OCI-LY7 (cell line): ENCODE results near the gene AOC2.

ENCODE experiments used
- EZH2phosphoT487 ChIP-seq: fragments of 200-600 bp; sonication (generic); IDR thresholded peaks from 2 replicates; pipeline ENCODE4 v1.6.1; 2018; ENCODE audit warnings: low read depth, borderline replicate concordance, mild to moderate bottlenecking, mixed run types, antibody characterized with exemption, low read length, moderate library complexity, mixed read lengths
- TF ChIP-seq, protein P1 (sequence below): fragments of 200-600 bp; sonication (generic); conservative IDR thresholded peaks from 2 replicates; pipeline ENCODE4 v1.5.1; 2014; ENCODE audit warnings: mild to moderate bottlenecking, antibody characterized with exemption, low read length, moderate library complexity, mixed read lengths

- TF ChIP-seq, protein P1, sequence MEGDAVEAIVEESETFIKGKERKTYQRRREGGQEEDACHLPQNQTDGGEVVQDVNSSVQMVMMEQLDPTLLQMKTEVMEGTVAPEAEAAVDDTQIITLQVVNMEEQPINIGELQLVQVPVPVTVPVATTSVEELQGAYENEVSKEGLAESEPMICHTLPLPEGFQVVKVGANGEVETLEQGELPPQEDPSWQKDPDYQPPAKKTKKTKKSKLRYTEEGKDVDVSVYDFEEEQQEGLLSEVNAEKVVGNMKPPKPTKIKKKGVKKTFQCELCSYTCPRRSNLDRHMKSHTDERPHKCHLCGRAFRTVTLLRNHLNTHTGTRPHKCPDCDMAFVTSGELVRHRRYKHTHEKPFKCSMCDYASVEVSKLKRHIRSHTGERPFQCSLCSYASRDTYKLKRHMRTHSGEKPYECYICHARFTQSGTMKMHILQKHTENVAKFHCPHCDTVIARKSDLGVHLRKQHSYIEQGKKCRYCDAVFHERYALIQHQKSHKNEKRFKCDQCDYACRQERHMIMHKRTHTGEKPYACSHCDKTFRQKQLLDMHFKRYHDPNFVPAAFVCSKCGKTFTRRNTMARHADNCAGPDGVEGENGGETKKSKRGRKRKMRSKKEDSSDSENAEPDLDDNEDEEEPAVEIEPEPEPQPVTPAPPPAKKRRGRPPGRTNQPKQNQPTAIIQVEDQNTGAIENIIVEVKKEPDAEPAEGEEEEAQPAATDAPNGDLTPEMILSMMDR = no peak
- no peak for TF ChIP-seq EZH2phosphoT487
Measured at GRCh38 chr17:42893359-42893758, 49.0 kb downstream of the AOC2 start.
